WTC11 (cell line): Measurements from ENCODE around the gene PPFIBP1.

ENCODE experiments used
- CTCF ChIP-seq: fragments of 200-600 bp; IDR thresholded peaks from 2 replicates; pipeline ENCODE4 v1.8.0; 2022; ENCODE audit warnings: antibody characterized with exemption
- ELF4 ChIP-seq: sonication (generic); formaldehyde crosslinking; IDR thresholded peaks from 2 replicates; pipeline ENCODE4 v1.8.1; 2022; ENCODE audit warnings: low read depth, mild to moderate bottlenecking, moderate library complexity, missing genetic modification reagents
- MAX ChIP-seq: sonication (generic); formaldehyde crosslinking; IDR thresholded peaks from 2 replicates; pipeline ENCODE4 v1.8.0; 2022; ENCODE audit warnings: mild to moderate bottlenecking, missing genetic modification reagents
- RELA ChIP-seq: sonication (generic); formaldehyde crosslinking; IDR thresholded peaks from 2 replicates; pipeline ENCODE4 v1.8.1; 2022; ENCODE audit warnings: missing genetic modification reagents, mild to moderate bottlenecking, borderline replicate concordance
- SP1 ChIP-seq: sonication (generic); formaldehyde crosslinking; conservative IDR thresholded peaks from 2 replicates; pipeline ENCODE4 v1.8.1; 2022; ENCODE audit warnings: missing genetic modification reagents
- TCF7 ChIP-seq: sonication (generic); formaldehyde crosslinking; IDR thresholded peaks from 2 replicates; pipeline ENCODE4 v1.8.0; 2022; ENCODE audit warnings: mild to moderate bottlenecking, low read depth, missing genetic modification reagents, moderate library complexity
- TP53 ChIP-seq: sonication (generic); formaldehyde crosslinking; IDR thresholded peaks from 2 replicates; pipeline ENCODE4 v1.8.1; 2023; ENCODE audit warnings: mild to moderate bottlenecking, missing genetic modification reagents

GRCh38 chr12:27493260-27493940 is 30.6 kb upstream of the PPFIBP1 start:
- TF ChIP-seq TCF7 (CRISPR knock-in tag) (no peak), RELA (CRISPR knock-in tag) (no peak), CTCF (no peak), SP1 (CRISPR knock-in tag) (no peak), ELF4 (CRISPR knock-in tag) (no peak), TP53 (CRISPR knock-in tag) (no peak), MAX (no peak)
